Middle frontal gyrus (tissue), 1 donor: Measurements from ENCODE around the gene FTO.
"Not testable (repeated sequence)": the region's sequence is repeated elsewhere in the genome, so short reads cannot be mapped to it uniquely, and the experiment has no call there.

Source experiments
- DNase-seq: peaks from one replicate; pipeline ENCODE4 v3.0.0-alpha.2; 2015; ENCODE audit warnings: low spot score; ENCODE audit errors: extremely low spot score

Gene FTO

DNA sequence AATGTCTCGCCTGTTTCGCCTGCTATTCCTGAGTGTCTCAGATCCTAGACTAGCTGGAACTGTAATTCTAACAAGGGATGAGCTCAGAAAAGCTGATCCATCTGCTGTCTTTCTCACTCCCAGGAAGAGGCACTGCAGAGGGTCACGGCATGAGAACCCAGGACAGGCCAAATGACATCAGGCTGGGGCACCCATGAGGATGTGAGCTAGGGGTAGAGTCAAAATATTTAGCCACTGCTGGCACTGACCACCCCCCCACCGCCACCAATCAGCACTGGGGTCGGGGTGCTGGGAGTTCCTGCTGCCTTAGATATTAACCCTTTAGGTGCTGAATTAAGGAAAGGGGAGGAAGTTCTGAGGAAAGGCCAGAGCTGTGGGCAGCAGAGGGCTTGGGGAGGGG lies 470.2 kb downstream of the FTO start:
- no peak for DNase-seq

GRCh38 chr16:54174750-54175149 lies 470.8 kb downstream of the FTO start:
- no peak for DNase-seq

DNA sequence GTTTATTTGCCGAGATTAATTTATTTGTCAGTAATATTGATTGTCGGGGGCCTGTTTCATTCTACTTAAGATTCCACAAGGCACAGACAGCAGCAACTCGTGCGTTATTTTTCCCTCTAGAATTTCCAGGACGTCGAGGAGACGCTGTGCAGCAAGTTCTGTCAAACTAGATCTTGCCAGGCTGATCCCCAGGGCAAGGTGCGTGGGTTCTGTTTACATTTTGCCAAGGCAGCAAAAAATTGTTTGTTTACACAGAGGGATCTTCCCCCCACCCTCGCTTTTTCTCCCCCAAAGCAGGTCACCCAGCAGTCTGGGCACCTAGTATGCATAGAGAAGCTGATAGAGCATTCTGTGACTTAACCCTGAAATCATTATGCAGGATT lies 471.2 kb downstream of the FTO start:
- no peak for DNase-seq

GRCh38 chr16:54175552-54176375 lies 471.8 kb downstream of the FTO start:
- DNase-seq = no peak

GRCh38 chr16:54176376-54176901 lies 472.5 kb downstream of the FTO start:
- DNase-seq = no peak

GRCh38 chr16:54177052-54177861 lies 473.3 kb downstream of the FTO start:
- DNase-seq = no peak

- no peak for DNase-seq
Measured at GRCh38 chr16:54177862-54178477, 474.0 kb downstream of the FTO start.

GRCh38 chr16:54178478-54178976 lies 474.6 kb downstream of the FTO start:
- DNase-seq = no peak

DNA sequence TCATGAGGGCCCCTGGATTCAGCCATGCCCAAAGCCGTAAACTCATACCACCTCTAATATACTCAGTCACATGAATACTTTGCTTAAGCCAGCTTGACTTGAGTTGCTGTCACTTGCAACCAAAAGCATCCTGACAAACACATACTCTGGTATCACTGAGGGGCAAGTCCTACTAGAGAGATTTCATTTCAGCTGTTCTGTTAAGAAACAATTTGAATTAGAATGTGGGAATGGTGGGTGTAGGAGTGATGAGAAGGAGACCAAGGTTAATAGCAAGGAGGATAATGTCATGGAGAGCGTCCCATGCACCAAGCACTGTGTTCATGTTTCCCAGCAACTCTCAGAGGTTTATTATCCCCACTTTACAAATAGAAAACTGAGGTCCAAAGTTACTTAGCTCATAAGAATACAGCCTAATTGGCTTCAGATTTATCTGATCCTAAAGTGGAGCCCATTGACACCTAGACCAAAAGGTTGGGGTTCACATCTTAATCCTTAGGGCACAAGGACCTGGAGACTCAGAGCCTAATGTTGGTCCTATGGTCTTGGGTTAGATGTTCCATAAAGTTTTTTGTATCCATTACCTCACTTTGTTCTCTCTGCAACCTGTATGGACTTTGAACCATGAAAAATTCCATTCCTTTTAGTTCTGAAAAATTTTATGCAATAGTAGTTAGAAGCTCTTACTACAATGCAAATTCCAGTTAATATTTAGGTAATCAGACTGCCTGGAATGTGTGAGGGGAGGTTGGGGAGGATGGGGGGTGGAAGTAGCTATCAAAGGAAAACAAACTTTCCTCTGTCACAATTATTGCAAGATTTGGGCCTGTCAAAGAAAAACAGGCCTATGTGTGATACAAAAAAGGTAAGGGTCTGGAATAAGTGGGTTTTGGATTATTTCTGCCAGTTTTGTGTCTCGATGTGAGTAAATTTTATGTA lies 476.7 kb downstream of the FTO start:
- no peak for DNase-seq

GRCh38 chr16:54181683-54182329 lies 477.9 kb downstream of the FTO start:
- not testable (repeated sequence) for DNase-seq

- no peak for DNase-seq
Measured at GRCh38 chr16:54185045-54185444, 481.1 kb downstream of the FTO start.

- DNase-seq = no peak
Measured at GRCh38 chr16:54191163-54191562, 487.2 kb downstream of the FTO start.

DNA sequence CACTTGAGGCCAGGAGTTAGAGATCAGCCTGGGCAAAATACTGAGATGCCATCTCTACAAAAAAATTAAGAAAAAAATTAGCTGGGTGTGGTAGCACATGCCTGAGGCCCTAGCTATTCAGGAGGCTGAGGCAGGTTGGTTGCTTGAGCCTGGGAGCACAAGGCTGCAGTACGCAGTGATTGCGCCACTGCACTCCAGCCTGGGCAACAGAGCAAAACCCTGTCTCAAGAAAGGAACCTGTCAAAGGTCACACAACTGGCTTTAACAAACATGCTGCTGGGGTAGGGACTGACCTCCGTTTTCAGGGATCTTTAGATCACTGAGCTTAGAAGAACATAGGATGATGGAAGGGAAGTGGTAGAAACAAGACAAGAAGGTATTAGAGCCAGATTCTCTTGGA lies 487.6 kb downstream of the FTO start:
- no peak for DNase-seq

GRCh38 chr16:54193013-54193664 lies 489.2 kb downstream of the FTO start:
- DNase-seq = no peak

- DNase-seq = no peak
Measured at GRCh38 chr16:54193665-54194333, 489.8 kb downstream of the FTO start.

- no peak for DNase-seq
Measured at GRCh38 chr16:54194334-54194743, 490.4 kb downstream of the FTO start.

DNA sequence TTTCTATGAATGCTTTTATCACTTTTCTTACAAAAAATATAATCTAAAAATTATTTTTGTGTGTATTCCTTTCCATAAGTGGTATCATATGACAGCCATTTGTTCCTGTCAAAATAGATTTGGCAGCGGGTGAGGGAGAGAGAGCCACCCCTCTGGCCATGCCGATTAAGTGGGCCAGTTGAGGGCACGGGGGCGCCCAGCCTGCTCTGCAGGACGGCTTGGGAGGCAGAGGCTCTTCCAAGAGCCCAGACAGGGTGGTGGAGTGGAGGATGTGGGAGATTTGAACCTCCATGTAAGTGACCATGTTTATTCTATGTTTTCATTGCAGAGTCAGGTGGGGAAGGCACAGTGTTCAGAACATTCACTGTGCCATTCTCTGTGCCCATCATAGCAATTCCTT lies 493.8 kb downstream of the FTO start:
- DNase-seq = no peak

DNA sequence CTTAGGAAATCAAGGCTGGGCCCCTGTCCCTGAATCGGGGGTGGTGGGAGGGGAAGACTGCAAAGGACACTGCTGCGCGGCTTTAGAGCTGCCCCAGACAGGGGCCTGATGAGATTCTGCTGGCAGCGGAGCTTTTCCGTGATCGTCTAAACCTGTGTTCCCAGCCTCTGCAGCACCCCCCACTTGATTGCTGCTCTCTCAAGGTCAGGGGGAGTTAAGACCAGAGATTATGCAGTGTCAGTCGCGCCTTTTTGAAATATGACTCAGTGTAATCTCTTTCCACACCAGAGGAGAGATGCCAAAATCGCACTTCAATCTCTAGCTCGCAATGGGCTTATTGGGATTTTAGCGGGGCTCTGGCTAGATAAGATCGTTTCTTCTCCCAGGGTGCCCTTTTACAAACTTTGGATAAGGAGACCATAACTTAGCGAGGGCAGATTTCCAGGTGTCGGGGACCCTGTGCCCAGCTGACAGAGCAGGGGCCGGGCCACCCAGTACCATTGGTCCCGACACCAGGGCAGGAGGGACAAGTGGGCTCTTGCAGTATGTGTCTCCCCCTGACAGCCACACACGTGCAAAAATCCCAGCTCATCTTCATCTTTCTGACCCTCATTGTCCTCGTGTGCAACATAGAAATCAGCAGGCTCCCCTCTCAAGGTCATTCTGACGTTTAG lies 495.7 kb downstream of the FTO start:
- DNase-seq = no peak

DNA sequence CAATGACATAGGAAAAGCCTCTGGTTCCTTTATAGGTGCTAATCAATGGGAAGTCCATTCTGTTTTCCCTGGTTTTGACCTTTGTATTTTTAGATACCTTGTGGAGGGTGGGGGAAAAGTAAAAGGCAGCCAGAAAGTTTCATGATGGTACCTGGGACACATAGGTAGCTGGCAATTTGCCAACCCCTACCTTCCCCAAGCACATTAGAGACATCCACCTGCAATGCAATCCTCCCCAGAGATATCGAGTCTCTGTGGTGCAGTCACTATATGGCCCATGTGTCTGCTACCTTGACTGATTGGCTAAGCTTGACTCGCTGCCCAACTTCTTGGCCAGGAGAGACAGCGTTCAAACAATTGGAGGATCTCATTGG lies 496.2 kb downstream of the FTO start:
- no peak for DNase-seq
